Measurements from ENCODE around the gene KCNS1. TPM values are rescaled to one million over a fixed set of nuclear protein-coding genes. Genes with fewer than 3 reads are reported as not detected.

Gene KCNS1
- total and polyA plus RNA-seq, 4 donors, result 0.45 to 3.0 (median 1.3) TPM

GRCh38 chr20:45073221-45073620 lies 27.7 kb downstream of the KCNS1 start:
- H3K27ac ChIP-seq (ENCODE audit: low read depth in 1 of 2, low read length in 1 of 2), result no peak overlapping the region
- H3K4me1 ChIP-seq (ENCODE audit: control insufficient read depth in 5 of 5, insufficient read depth in 5 of 5, low read length in 5 of 5), result peaks cover 0 to 5% (median 0%) of the 10 kb centered on the region in 5 donors
- no peak for TF ChIP-seq CTCF (IDR thresholded peaks at IDR 0.05; ENCODE audit: control extremely low read depth, extremely low read depth)
- peaks cover 8 to 21% (median 14%) of the 10 kb centered on the region in 4 donors for H3K36me3 ChIP-seq (ENCODE audit: control insufficient read depth in 4 of 4, insufficient read depth in 4 of 4, low read length in 4 of 4)
- H3K9ac ChIP-seq (ENCODE audit: insufficient read depth in 1 of 2, low read length in 2 of 2), result no peak overlapping the region
- no peak for ATAC-seq (ENCODE audit: insufficient read depth, low FRiP score)
- H3K27me3 ChIP-seq (ENCODE audit: control insufficient read depth in 3 of 3, insufficient read depth in 3 of 3, low read length in 2 of 3), result no peaks in the 10 kb centered on the region
- no peaks in the 10 kb centered on the region for H3K9me3 ChIP-seq (ENCODE audit: control insufficient read depth in 4 of 4, insufficient read depth in 3 of 4, low read length in 3 of 4)
- DNase-seq, result peak in 1 of 3 donors; percentile 14
- WGBS, 2 donors, result 76 to 90% methylated on average over 3 of the region's 3 CpGs
- no peak overlapping the region for H3K4me3 ChIP-seq

- H3K9me3 ChIP-seq (ENCODE audit: control insufficient read depth in 4 of 4, insufficient read depth in 3 of 4, low read length in 3 of 4), result no peaks in the 10 kb centered on the region
- H3K4me3 ChIP-seq, result no peak overlapping the region
- ATAC-seq (ENCODE audit: insufficient read depth, low FRiP score) (no peak), DNase-seq (no peak)
- no peak overlapping the region for H3K27ac ChIP-seq (ENCODE audit: low read depth in 1 of 2, low read length in 1 of 2)
- no peak overlapping the region for H3K9ac ChIP-seq (ENCODE audit: insufficient read depth in 1 of 2, low read length in 2 of 2)
- peaks cover 0 to 5% (median 0%) of the 10 kb centered on the region in 5 donors for H3K4me1 ChIP-seq (ENCODE audit: control insufficient read depth in 5 of 5, insufficient read depth in 5 of 5, low read length in 5 of 5)
- H3K36me3 ChIP-seq (ENCODE audit: control insufficient read depth in 4 of 4, insufficient read depth in 4 of 4, low read length in 4 of 4), result peaks cover 8 to 21% (median 16%) of the 10 kb centered on the region in 4 donors
- no peaks in the 10 kb centered on the region for H3K27me3 ChIP-seq (ENCODE audit: control insufficient read depth in 3 of 3, insufficient read depth in 3 of 3, low read length in 2 of 3)
- TF ChIP-seq CTCF (IDR thresholded peaks at IDR 0.05; ENCODE audit: control extremely low read depth, extremely low read depth), result no peak
- WGBS, 2 donors, result 41 to 84% methylated on average over 1 of the region's 1 CpG
These were observed 28.9 kb downstream of the KCNS1 start for GRCh38 chr20:45072066-45072465.

- H3K4me3 ChIP-seq, result no peak overlapping the region
- H3K4me1 ChIP-seq (ENCODE audit: control insufficient read depth in 5 of 5, insufficient read depth in 5 of 5, low read length in 5 of 5), result peaks cover 0 to 5% (median 0%) of the 10 kb centered on the region in 5 donors
- ATAC-seq (ENCODE audit: insufficient read depth, low FRiP score), result no peak
- no peaks in the 10 kb centered on the region for H3K9me3 ChIP-seq (ENCODE audit: control insufficient read depth in 4 of 4, insufficient read depth in 3 of 4, low read length in 3 of 4)
- no peak for DNase-seq
- peaks cover 4 to 15% (median 12%) of the 10 kb centered on the region in 4 donors for H3K36me3 ChIP-seq (ENCODE audit: control insufficient read depth in 4 of 4, insufficient read depth in 4 of 4, low read length in 4 of 4)
- H3K27ac ChIP-seq (ENCODE audit: low read depth in 1 of 2, low read length in 1 of 2), result peak overlapping the region in 1 of 2 donors; percentile 15
- H3K9ac ChIP-seq (ENCODE audit: insufficient read depth in 1 of 2, low read length in 2 of 2), result no peak overlapping the region
- H3K27me3 ChIP-seq (ENCODE audit: control insufficient read depth in 3 of 3, insufficient read depth in 3 of 3, low read length in 2 of 3), result no peaks in the 10 kb centered on the region
- no peak for TF ChIP-seq CTCF (IDR thresholded peaks at IDR 0.05; ENCODE audit: control extremely low read depth, extremely low read depth)
- 94 to 96% methylated on average over 6 of the region's 6 CpGs for WGBS, 2 donors
These were observed 29.8 kb downstream of the KCNS1 start for GRCh38 chr20:45070932-45071632.
